CD4-positive, alpha-beta T cell treated with Interleukin-2 at 100 ng/mL for 4 hours (primary cell): ENCODE data around the gene DCAF10.
"Not testable (repeated sequence)": the region's sequence is repeated elsewhere in the genome, so short reads cannot be mapped to it uniquely, and the experiment has no call there.

Source experiments
- DNase-seq: peaks from one replicate; pipeline ENCODE4 v3.0.0-alpha.2; 2020; ENCODE audit warnings: low spot score

DCAF10 gene

DNA sequence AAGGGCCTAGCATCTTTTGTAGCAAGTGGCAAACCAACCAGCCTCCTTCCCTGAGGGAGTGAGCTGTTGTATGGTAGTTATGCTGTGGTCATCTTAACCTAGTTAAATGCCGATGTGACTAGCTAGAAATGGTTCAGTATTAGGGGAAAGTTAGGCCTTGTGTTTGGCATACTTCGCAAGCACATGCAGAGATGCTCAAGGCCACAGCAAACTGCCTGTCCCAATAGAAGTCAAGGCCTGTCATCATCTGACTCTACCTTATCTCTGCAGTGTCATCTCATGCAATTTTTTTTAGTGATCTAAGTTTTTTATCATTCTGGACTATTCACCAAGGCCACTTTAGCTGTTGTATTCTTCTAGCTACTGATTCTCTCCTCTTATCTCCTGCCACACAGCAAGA, 10.5 kb upstream of the DCAF10 start:
- DNase-seq, result no peak

GRCh38 chr9:37792122-37792521, 8.5 kb upstream of the DCAF10 start:
- no peak for DNase-seq

GRCh38 chr9:37796232-37796631, 4.4 kb upstream of the DCAF10 start:
- no peak for DNase-seq

DNA sequence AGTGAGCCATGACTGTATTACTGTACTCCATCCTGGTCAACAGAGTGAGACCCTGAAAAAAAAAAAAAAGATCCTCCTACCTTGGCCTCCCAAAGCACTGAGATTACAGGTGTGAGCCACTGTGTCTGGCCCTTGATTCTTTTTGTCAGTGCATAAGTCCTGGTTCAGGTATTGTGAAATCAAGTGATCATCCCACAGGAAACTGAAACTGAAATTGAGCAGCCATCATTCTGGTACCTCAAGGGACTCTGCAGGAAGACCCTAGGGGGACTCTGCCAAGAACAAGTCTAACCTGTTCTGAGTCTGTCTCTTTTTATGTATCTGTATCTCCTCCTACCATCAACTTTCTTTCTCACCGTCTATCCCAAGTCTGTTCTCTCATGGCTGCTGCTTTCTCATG, 1.9 kb upstream of the DCAF10 start:
- DNase-seq, result no peak

- peak; percentile 2 for DNase-seq
These were observed 772 bp downstream of the DCAF10 start for GRCh38 chr9:37801287-37801850.

- no peak for DNase-seq
These were observed 1.5 kb downstream of the DCAF10 start for GRCh38 chr9:37801959-37802711.

DNA sequence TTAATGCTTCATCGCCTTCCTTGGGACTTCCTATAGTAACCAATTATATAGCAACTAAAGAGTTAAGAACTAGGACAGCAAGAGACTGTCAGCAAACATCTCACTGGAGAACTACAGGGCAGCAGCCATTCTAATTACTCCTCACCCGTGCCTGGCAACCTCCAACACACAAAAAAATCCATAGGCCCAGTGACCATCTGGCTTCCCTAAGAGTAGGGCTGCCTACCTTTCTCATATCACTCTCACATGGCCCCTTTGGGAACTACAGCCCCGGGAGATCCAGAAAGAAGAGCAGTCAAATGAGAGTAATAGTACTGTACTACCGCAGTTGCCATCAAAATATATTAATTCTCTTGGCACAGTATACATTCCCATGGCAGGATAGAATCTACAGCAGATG, 5.7 kb downstream of the DCAF10 start:
- no peak for DNase-seq

DNA sequence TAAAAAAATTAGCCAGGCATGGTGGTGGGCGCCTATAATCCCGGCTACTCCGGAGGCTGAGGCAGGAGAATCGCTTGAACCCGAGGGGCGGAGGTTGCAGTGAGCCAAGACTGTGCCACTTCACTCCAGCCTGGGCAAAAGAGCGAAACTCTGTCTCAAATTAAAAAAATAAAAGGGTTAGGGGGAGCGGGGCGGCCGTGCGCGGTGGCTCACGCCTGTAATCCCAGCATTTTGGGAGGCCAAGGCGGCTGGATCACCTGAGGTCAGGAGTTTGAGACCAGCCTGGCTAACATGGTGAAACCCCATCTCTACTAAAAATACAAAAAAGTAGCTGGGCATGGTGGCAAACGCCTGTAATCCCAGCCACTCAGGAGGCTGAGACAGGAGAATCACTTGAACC, 9.1 kb downstream of the DCAF10 start:
- DNase-seq, result not testable (repeated sequence)

- DNase-seq, result no peak
These were observed 11.4 kb downstream of the DCAF10 start for GRCh38 chr9:37811906-37812476.

- DNase-seq, result no peak
These were observed 12.3 kb downstream of the DCAF10 start for GRCh38 chr9:37812773-37813379.

GRCh38 chr9:37818849-37819248, 18.3 kb downstream of the DCAF10 start:
- no peak for DNase-seq

DNA sequence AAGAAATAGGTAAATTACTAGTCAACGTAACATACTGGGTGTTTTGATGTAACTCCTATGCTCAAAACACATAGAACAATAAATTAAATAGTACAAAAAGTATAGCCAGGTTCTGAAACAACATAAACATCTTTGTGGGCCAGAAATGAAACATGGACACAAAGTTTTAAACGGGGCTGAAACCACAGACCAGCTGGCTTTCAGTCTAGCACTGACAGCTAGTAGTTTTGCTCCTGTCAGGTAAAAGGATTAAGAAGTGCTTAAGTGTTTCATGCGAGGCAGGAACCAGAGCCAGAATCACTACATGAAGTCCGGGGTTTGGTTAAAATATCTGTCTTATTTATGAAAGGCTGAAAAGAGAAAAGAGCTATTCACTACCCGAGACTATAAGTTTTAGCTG, 19.5 kb downstream of the DCAF10 start:
- DNase-seq, result no peak

DNA sequence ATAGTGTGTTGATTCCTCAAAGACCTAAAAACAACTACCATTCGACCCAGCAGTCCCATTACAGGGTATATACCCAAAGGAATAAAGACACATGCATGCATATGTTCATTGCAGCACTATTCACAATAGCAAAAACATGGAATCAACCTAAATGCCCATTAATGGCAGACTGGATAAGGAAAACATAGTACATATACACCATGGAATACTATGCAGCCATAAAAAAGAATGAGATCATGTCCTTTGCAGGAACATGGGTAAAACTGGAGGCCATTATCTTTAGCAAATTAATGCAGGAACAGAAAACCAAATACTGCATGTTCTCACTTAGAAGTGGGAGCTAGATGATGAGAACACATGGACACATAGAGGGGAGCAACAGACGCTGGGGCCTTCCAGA, 24.6 kb downstream of the DCAF10 start:
- DNase-seq, result not testable (repeated sequence)

DNA sequence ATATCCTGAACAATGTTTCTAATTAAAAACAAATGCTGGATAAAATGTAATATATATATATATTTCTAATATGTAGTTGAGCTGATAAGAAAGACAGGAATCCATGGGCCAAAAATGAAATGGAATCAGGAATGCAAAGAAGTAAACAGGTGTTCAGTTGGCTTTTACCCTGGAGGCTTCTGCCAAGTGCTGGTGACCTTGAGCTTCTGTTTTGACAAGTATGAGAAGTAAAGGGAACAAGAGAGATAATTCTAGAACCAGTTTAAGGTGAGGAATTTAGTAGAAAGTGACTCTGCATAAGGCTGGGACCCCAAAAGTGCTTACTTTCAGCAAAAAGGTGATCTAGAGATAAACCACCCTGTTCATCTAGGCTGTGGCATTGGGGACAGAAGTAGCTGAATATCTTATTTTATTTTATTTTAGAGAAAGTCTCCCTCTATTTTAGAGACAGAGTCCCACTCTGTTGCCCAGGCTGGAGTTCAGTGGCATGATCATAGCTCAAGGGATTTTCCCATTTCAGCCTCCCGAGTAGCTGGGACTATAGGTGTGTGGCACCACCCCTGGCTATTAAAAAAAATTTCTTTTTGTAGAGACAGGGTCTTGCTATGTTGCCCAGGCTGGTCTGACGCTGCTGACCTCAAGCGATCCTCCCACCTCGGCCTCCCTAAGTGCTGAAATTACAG, 27.0 kb downstream of the DCAF10 start:
- DNase-seq, result no peak

- DNase-seq, result no peak
These were observed 35.2 kb downstream of the DCAF10 start for GRCh38 chr9:37835821-37836220.

DNA sequence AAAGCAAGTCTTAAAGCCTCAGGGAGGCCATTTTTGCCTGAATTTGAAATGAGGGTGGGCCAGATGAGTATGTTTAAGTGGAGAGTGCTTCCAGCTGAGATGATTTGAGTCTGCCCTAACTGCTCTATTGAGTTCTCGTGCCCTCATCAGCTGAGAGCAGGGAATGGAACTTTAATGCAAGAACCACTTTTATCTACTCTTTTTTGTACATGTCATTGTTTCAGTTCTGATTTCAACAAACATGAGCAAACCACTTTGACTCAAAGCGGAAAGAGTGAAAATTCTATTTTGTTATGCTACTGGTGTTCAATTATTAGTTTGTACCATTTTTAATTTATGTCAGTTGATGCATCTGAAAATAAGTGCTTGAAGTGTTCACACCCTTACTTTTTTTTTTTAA, 35.8 kb downstream of the DCAF10 start:
- DNase-seq, result no peak

GRCh38 chr9:37839496-37840461, 39.2 kb downstream of the DCAF10 start:
- no peak for DNase-seq

GRCh38 chr9:37840560-37841194, 40.1 kb downstream of the DCAF10 start:
- DNase-seq, result no peak

DNA sequence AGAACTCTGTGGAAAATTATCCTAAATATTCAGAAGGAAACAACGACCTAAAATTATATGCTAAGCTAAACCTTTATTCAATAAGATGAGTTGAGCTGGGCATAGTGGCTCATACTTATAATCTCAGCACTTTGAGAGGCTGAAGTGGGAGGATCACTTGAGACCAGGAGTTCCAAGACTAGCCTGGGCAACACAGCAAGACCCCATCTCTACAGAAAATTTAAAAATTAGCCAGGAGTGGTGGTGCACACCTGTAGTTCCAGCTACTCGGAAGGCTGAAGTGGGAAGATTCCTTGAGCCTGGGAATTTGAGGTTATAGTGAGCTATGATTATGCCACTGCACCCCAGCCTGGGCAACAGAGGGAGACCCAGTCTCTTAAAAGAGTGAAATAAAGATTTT, 51.6 kb downstream of the DCAF10 start:
- DNase-seq, result no peak

DNA sequence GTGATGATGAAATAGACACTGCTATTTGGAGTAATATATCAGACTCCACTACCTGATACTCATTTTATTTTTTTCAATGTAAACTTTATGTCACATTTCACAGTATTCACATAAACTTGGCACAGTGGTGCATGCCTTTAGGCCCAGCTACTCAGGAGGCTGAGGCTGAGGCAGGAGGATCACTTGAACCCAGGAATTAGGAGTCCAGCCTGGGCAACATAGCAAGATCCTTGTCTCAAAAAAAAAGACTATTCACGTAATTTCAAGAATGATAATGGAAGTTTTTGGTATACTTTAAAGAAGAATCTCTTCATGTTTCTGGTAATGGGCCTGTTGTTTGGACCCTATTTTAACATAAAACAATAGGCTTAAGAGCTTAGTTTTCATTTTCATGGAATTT, 56.0 kb downstream of the DCAF10 start:
- DNase-seq, result no peak

- DNase-seq, result no peak
These were observed 58.4 kb downstream of the DCAF10 start for GRCh38 chr9:37859043-37859442.
